Natural killer cell treated with Interleukin-12 subunit alpha and Interleukin-12 subunit beta and Interleukin-15 and Interleukin-18, amount 100 ng/mL, for 72 hours (primary cell): ENCODE results near the gene SH3RF1. TPM values are rescaled to one million over a fixed set of nuclear protein-coding genes. Genes with fewer than 3 reads are reported as not detected.

ENCODE experiments used
- ATAC-seq, 2 donors: fragments of 150-1000 bp; cut with Tn5 transposase in 1 of 2; sonication (Bioruptor Pico), chemical (Tn5 transposase) in 1 of 2; 2 replicates each; pipeline ENCODE4 v1.10.0; 2021
- DNase-seq: peaks from one replicate; pipeline ENCODE4 v3.0.0; 2022; ENCODE audit warnings: low spot score
- H3K27ac Mint-ChIP-seq, 2 donors: 1 replicate in 1 of 2; 2 replicates in 1 of 2; pipeline ENCODE4 v1.8.0; 2022; ENCODE audit warnings: mixed read lengths in 2 of 2, mild to moderate bottlenecking in 1 of 2, moderate library complexity in 1 of 2
- H3K27me3 Mint-ChIP-seq, 2 donors: 1 replicate in 1 of 2; 2 replicates in 1 of 2; pipeline ENCODE4 v1.8.0; 2022; ENCODE audit warnings: mixed read lengths in 2 of 2
- H3K36me3 Mint-ChIP-seq: one replicate; pipeline ENCODE4 v1.8.0; 2022; ENCODE audit warnings: mixed read lengths
- H3K4me1 Mint-ChIP-seq, 2 donors: 1 replicate in 1 of 2; 2 replicates in 1 of 2; pipeline ENCODE4 v1.8.0; 2022; ENCODE audit warnings: low read depth in 2 of 2, mixed read lengths in 2 of 2, mild to moderate bottlenecking in 1 of 2
- H3K4me3 Mint-ChIP-seq: one replicate; pipeline ENCODE4 v1.8.0; 2022; ENCODE audit warnings: mixed read lengths
- H3K9me3 Mint-ChIP-seq: 2 replicates; pipeline ENCODE4 v1.8.0; 2022; ENCODE audit warnings: mixed read lengths
- total RNA-seq, 2 donors: library from RNA; stranded (reverse); gene quantifications; one replicate each; pipeline ENCODE4 v1.2.3, GENCODE V29; 2022

Gene SH3RF1
- total RNA-seq, 2 donors from 2014 or later = 0.64 to 1.3 TPM

- DNase-seq (no peak), ATAC-seq (no peak)
- H3K4me3 Mint-ChIP-seq = peak overlapping the region; percentile 3
- H3K27ac Mint-ChIP-seq = no peak overlapping the region
- peaks cover 14 to 47% of the 10 kb centered on the region in 2 donors for H3K27me3 Mint-ChIP-seq
- no peaks in the 10 kb centered on the region for H3K9me3 Mint-ChIP-seq
- H3K4me1 Mint-ChIP-seq = peaks cover 0 to 3% of the 10 kb centered on the region in 2 donors
- H3K36me3 Mint-ChIP-seq = no peaks in the 10 kb centered on the region
Observed at GRCh38 chr4:169268951-169269760, 1.6 kb downstream of the SH3RF1 start.

DNA sequence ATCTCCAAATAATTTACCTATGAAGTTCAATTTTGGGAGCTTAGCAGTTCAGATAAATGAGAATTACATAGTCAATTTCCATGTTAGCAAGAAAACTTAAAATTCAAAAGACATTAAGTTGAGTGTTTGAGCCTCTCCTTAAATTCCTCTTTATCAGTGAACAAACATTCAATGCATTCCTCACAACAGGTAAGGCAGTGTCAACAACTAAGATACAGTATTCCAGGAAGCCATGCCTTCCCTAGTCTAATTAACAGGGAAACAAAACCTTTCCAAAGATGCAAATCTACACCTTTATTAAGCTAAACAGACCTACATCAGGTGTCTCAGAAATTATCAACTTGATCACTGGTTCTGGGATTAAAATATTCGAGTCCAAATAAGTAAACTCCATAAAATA, 3.7 kb downstream of the SH3RF1 start:
- Mint-ChIP-seq H3K27ac (no peak overlapping the region), H3K36me3 (no peaks in the 10 kb centered on the region), H3K4me3 (no peak overlapping the region), H3K27me3 (peaks cover 19 to 49% of the 10 kb centered on the region in 2 donors), H3K4me1 (peaks cover 0 to 3% of the 10 kb centered on the region in 2 donors), H3K9me3 (no peaks in the 10 kb centered on the region)
- DNase-seq (no peak), ATAC-seq (no peak)

GRCh38 chr4:169266661-169267060, 4.1 kb downstream of the SH3RF1 start:
- peaks cover 19 to 47% of the 10 kb centered on the region in 2 donors for H3K27me3 Mint-ChIP-seq
- no peaks in the 10 kb centered on the region for H3K9me3 Mint-ChIP-seq
- peaks cover 0 to 3% of the 10 kb centered on the region in 2 donors for H3K4me1 Mint-ChIP-seq
- ATAC-seq = no peak
- no peak overlapping the region for H3K4me3 Mint-ChIP-seq
- no peak for DNase-seq
- H3K36me3 Mint-ChIP-seq = no peaks in the 10 kb centered on the region
- no peak overlapping the region for H3K27ac Mint-ChIP-seq

- H3K9me3 Mint-ChIP-seq = no peaks in the 10 kb centered on the region
- H3K4me3 Mint-ChIP-seq = no peak overlapping the region
- DNase-seq = no peak
- peaks cover 19 to 53% of the 10 kb centered on the region in 2 donors for H3K27me3 Mint-ChIP-seq
- H3K27ac Mint-ChIP-seq = no peak overlapping the region
- no peak for ATAC-seq
- no peaks in the 10 kb centered on the region for H3K36me3 Mint-ChIP-seq
- H3K4me1 Mint-ChIP-seq = peaks cover 0 to 3% of the 10 kb centered on the region in 2 donors
Observed at GRCh38 chr4:169266081-169266480, 4.7 kb downstream of the SH3RF1 start.

- Mint-ChIP-seq H3K27ac (no peak overlapping the region), H3K9me3 (no peaks in the 10 kb centered on the region), H3K4me3 (no peak overlapping the region), H3K4me1 (no peaks in the 10 kb centered on the region), H3K36me3 (no peaks in the 10 kb centered on the region), H3K27me3 (peaks cover 22 to 65% of the 10 kb centered on the region in 2 donors)
- DNase-seq (no peak), ATAC-seq (no peak)
Observed at GRCh38 chr4:169263791-169264392, 6.9 kb downstream of the SH3RF1 start.

DNA sequence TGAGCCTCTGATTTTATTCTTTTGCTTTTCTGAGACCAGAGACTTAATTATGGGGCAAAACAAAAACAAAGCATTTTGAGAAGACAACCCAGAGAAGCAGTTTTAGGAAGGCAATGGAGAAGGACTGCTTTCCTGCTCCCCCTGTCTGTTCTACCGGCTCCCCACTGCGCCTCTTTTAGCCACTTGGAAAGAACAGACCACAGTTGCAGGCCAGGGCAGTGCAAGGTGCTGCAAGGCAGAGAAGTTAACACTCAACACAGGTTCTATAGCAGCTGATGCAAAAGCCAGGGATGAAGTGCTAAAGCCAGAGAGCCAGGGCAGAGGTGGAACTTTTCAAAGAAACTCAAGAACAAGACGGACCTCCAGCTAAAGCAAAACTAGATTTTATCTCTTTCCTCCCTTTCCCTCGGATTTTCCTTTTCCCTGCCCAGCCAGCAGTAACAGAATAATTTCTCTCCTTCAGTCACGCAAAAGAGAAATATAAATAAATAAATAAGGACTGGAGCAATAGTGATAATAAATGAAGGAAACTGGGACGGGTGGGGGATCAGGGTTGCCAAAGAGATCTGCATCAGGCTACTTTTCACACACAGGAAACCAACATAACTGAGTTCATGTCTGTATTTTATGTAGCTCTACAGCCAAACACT, 10.4 kb downstream of the SH3RF1 start:
- ATAC-seq = no peak
- H3K27me3 Mint-ChIP-seq = peaks cover 15 to 47% of the 10 kb centered on the region in 2 donors
- no peaks in the 10 kb centered on the region for H3K4me1 Mint-ChIP-seq
- no peak for DNase-seq
- no peaks in the 10 kb centered on the region for H3K9me3 Mint-ChIP-seq
- H3K4me3 Mint-ChIP-seq = no peak overlapping the region
- no peaks in the 10 kb centered on the region for H3K36me3 Mint-ChIP-seq
- no peak overlapping the region for H3K27ac Mint-ChIP-seq

DNA sequence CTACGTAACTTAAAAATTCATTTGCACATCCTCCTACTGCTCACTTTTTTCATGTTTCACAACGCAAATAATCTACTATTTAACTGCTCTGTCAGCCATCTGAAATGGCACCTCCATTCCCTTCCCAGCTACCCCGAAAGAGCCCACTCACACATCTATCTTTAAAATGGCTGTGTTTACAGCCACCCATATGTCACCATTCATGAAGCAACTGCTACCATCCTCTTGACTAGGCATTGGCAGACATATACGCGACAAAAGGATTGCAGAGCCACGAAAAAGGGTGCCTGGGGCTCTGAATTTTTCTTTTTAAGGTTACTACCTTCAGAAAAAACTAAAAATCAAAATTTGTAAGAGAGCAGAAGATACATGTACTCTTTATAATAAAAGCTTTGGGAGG, 11.5 kb downstream of the SH3RF1 start:
- DNase-seq = no peak
- no peak overlapping the region for H3K27ac Mint-ChIP-seq
- H3K4me1 Mint-ChIP-seq = no peaks in the 10 kb centered on the region
- no peaks in the 10 kb centered on the region for H3K36me3 Mint-ChIP-seq
- H3K9me3 Mint-ChIP-seq = no peaks in the 10 kb centered on the region
- no peak for ATAC-seq
- no peak overlapping the region for H3K4me3 Mint-ChIP-seq
- H3K27me3 Mint-ChIP-seq = peaks cover 14 to 37% of the 10 kb centered on the region in 2 donors

DNA sequence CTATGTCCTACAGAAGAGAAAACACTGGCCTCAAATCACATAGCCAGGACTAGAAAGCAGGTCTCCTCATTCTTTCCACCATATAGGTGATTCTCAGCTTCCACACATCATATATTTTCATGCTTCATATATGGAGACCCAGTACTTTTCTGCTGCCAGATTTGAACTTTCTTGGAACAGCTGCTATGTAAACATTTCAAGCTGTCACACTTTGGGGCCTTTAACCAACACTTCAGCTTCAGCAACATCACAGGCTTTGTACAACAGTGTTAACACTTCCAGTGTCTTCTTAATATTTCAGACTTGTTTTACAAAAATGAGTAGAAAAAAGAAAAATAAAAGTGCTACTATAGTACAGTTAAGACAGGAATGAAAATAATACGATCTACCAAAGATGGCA, 12.6 kb downstream of the SH3RF1 start:
- ATAC-seq (no peak), DNase-seq (no peak)
- H3K4me3 Mint-ChIP-seq = no peak overlapping the region
- peaks cover 16 to 29% of the 10 kb centered on the region in 2 donors for H3K27me3 Mint-ChIP-seq
- no peaks in the 10 kb centered on the region for H3K36me3 Mint-ChIP-seq
- no peak overlapping the region for H3K27ac Mint-ChIP-seq
- no peaks in the 10 kb centered on the region for H3K4me1 Mint-ChIP-seq
- no peaks in the 10 kb centered on the region for H3K9me3 Mint-ChIP-seq

GRCh38 chr4:169256856-169257761, 13.6 kb downstream of the SH3RF1 start:
- ATAC-seq = no peak
- Mint-ChIP-seq H3K36me3 (no peaks in the 10 kb centered on the region), H3K27ac (no peak overlapping the region), H3K9me3 (no peaks in the 10 kb centered on the region), H3K27me3 (peaks cover 16 to 24% of the 10 kb centered on the region in 2 donors), H3K4me3 (no peak overlapping the region), H3K4me1 (no peaks in the 10 kb centered on the region)
- DNase-seq = no peak

GRCh38 chr4:169256101-169256612, 14.6 kb downstream of the SH3RF1 start:
- no peaks in the 10 kb centered on the region for H3K4me1 Mint-ChIP-seq
- DNase-seq (no peak), ATAC-seq (no peak)
- no peak overlapping the region for H3K4me3 Mint-ChIP-seq
- no peaks in the 10 kb centered on the region for H3K9me3 Mint-ChIP-seq
- no peaks in the 10 kb centered on the region for H3K36me3 Mint-ChIP-seq
- H3K27me3 Mint-ChIP-seq = peaks cover 16 to 19% of the 10 kb centered on the region in 2 donors
- no peak overlapping the region for H3K27ac Mint-ChIP-seq

GRCh38 chr4:169254546-169254983, 16.2 kb downstream of the SH3RF1 start:
- Mint-ChIP-seq H3K9me3 (no peaks in the 10 kb centered on the region), H3K36me3 (no peaks in the 10 kb centered on the region), H3K4me1 (no peaks in the 10 kb centered on the region), H3K27ac (no peak overlapping the region), H3K4me3 (no peak overlapping the region), H3K27me3 (peaks cover 12 to 15% of the 10 kb centered on the region in 2 donors)
- ATAC-seq = no peak
- DNase-seq = no peak

DNA sequence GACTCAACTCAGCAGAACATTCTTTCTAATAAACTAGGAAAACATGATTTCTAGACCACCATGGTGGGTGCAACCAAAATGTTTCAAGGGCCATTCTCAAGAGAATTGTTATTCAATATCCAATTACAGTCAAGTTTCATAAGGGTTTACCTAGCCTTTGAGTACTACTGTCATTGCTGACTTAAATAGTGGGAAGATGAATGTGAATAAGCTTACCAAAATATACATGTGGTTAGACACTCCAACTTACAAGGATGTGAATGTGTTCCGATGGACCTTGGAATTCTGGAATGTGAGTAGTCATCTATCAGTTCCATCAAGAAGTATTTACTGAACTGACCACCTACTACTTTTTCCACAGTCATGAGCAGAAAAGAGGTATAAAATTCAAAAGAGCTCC, 16.9 kb downstream of the SH3RF1 start:
- Mint-ChIP-seq H3K9me3 (no peaks in the 10 kb centered on the region), H3K27me3 (peaks cover 9% of the 10 kb centered on the region in 2 donors), H3K36me3 (no peaks in the 10 kb centered on the region), H3K4me3 (no peak overlapping the region), H3K4me1 (no peaks in the 10 kb centered on the region), H3K27ac (no peak overlapping the region)
- no peak for ATAC-seq
- DNase-seq = no peak

DNA sequence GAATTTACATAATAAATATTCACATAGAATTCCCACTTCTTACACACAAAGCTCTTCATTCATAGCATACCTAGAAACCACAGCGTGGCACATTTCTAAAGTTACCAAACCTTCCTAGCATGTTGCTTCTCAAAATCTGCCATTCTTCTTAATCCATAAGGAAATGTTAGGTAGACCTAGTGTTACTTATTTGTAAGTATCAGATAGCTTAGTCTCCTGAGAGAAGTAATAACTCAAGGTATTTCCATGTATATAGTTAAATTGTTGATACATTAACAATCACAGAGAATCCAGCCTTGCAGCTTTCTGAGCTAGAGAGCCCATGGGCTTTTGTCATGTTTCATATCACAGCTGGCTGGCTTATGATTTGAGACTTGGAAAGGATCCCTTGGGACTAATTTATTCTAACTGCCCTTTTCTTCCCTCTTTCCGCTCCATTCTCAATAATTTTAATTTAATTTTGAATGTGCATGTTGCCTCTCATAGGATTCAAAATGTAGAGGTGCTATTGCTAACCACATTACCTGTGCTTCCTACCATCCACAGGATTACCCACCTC, 17.6 kb downstream of the SH3RF1 start:
- H3K4me3 Mint-ChIP-seq = no peak overlapping the region
- peaks cover 8 to 9% of the 10 kb centered on the region in 2 donors for H3K27me3 Mint-ChIP-seq
- no peak overlapping the region for H3K27ac Mint-ChIP-seq
- H3K36me3 Mint-ChIP-seq = no peaks in the 10 kb centered on the region
- no peaks in the 10 kb centered on the region for H3K9me3 Mint-ChIP-seq
- no peak for ATAC-seq
- H3K4me1 Mint-ChIP-seq = no peaks in the 10 kb centered on the region
- no peak for DNase-seq
